Upper lobe of right lung (tissue), 1 donor: ENCODE measurements around the gene KLHL10. TPM values are rescaled to one million over a fixed set of nuclear protein-coding genes. Genes with fewer than 3 reads are reported as not detected.

Experiments
- ATAC-seq: fragments of 200-7000 bp; cut with Tn5 transposase; one replicate; pipeline ENCODE4 v1.9.1; 2020; ENCODE audit warnings: mild to moderate bottlenecking, moderate library complexity
- DNase-seq: peaks from one replicate; pipeline ENCODE4 v3.0.0-alpha.2; 2020
- H3K27ac ChIP-seq: fragments of 200-600 bp; one replicate; pipeline ENCODE4 v1.8.0; 2022
- H3K27me3 ChIP-seq: fragments of 200-600 bp; one replicate; pipeline ENCODE4 v1.8.0; 2022; ENCODE audit warnings: mild to moderate bottlenecking
- H3K36me3 ChIP-seq: fragments of 200-600 bp; one replicate; pipeline ENCODE4 v1.8.0; 2022
- H3K4me1 ChIP-seq: fragments of 200-600 bp; one replicate; pipeline ENCODE4 v1.8.0; 2022
- H3K4me3 ChIP-seq: fragments of 200-600 bp; one replicate; pipeline ENCODE4 v1.8.0; 2022; ENCODE audit warnings: mild to moderate bottlenecking
- H3K9me3 ChIP-seq: fragments of 200-600 bp; one replicate; pipeline ENCODE4 v1.8.0; 2022
- CTCF ChIP-seq: fragments of 200-600 bp; IDR thresholded peaks from one replicate; pipeline ENCODE4 v1.8.0; 2022; ENCODE audit warnings: antibody characterized with exemption
- intact Hi-C: fragments of 100-400 bp; cut with DNase I; formaldehyde crosslinking; loops from one replicate; pipeline ENCODE4 v1.11.0; 2022
- total RNA-seq: library from RNA; stranded (reverse); fragmentation: NEBNext Ultra II Directional; extraction: Animal tissue kit (Norgen Biotek cat#: 25700); gene quantifications from one replicate; pipeline ENCODE4 v1.2.1, GENCODE V29; 2021
- donor health status: DM: no; HTN: yes; CAD: no; lungs with severe emphysema.

The KLHL10 gene
- total RNA-seq, 1 donor from 2014 or later: 0.29 TPM

- no peak for TF ChIP-seq CTCF
- H3K9me3 ChIP-seq: no peaks in the 10 kb centered on the region
- no peaks in the 10 kb centered on the region for H3K4me1 ChIP-seq
- no peaks in the 10 kb centered on the region for H3K36me3 ChIP-seq
- H3K4me3 ChIP-seq: no peak overlapping the region
- DNase-seq (no peak), ATAC-seq (no peak)
- no peak overlapping the region for H3K27ac ChIP-seq
- intact Hi-C loops: no loop called here
- no peaks in the 10 kb centered on the region for H3K27me3 ChIP-seq
Observed at GRCh38 chr17:41818024-41818423, 19.6 kb upstream of the KLHL10 start.

GRCh38 chr17:41821776-41822175, 15.8 kb upstream of the KLHL10 start:
- Histone ChIP-seq H3K27ac (no peak overlapping the region), H3K9me3 (no peaks in the 10 kb centered on the region), H3K36me3 (peaks cover 9% of the 10 kb centered on the region), H3K4me3 (no peak overlapping the region), H3K4me1 (no peaks in the 10 kb centered on the region), H3K27me3 (no peaks in the 10 kb centered on the region)
- ATAC-seq (no peak), DNase-seq (no peak)
- intact Hi-C loops: no loop called here
- no peak for TF ChIP-seq CTCF

- intact Hi-C loops: no loop called here
- no peak overlapping the region for H3K27ac ChIP-seq
- no peak overlapping the region for H3K4me3 ChIP-seq
- no peaks in the 10 kb centered on the region for H3K4me1 ChIP-seq
- ATAC-seq (no peak), DNase-seq (no peak)
- no peak for TF ChIP-seq CTCF
- H3K36me3 ChIP-seq: peaks cover 13% of the 10 kb centered on the region
- no peaks in the 10 kb centered on the region for H3K9me3 ChIP-seq
- no peaks in the 10 kb centered on the region for H3K27me3 ChIP-seq
Observed at GRCh38 chr17:41822216-41823140, 15.1 kb upstream of the KLHL10 start.

GRCh38 chr17:41823141-41823524, 14.5 kb upstream of the KLHL10 start:
- no peak overlapping the region for H3K27ac ChIP-seq
- TF ChIP-seq CTCF: no peak
- intact Hi-C loops: no loop called here
- no peak for ATAC-seq
- no peak overlapping the region for H3K4me3 ChIP-seq
- peaks cover 20% of the 10 kb centered on the region for H3K36me3 ChIP-seq
- no peaks in the 10 kb centered on the region for H3K27me3 ChIP-seq
- no peak for DNase-seq
- no peaks in the 10 kb centered on the region for H3K4me1 ChIP-seq
- no peaks in the 10 kb centered on the region for H3K9me3 ChIP-seq

- no peak for TF ChIP-seq CTCF
- no peaks in the 10 kb centered on the region for H3K9me3 ChIP-seq
- no peak for DNase-seq
- H3K4me1 ChIP-seq: no peaks in the 10 kb centered on the region
- no peak overlapping the region for H3K27ac ChIP-seq
- ATAC-seq: no peak
- H3K36me3 ChIP-seq: peaks cover 24% of the 10 kb centered on the region
- intact Hi-C loops: no loop called here
- H3K27me3 ChIP-seq: no peaks in the 10 kb centered on the region
- no peak overlapping the region for H3K4me3 ChIP-seq
Observed at GRCh38 chr17:41823580-41823979, 14.0 kb upstream of the KLHL10 start.
